Upper lobe of left lung (tissue), 4 donors: Measurements from ENCODE around the gene SERINC2.

Experiments used
- CTCF ChIP-seq, 6 experiments: fragments of 450-650 bp in 4 of 6; fragments of 200-600 bp in 2 of 6; sonication (generic) in 2 of 6; IDR thresholded peaks; one replicate each; pipeline ENCODE4 v1.5.1; 2016 to 2019; ENCODE audit warnings: antibody characterized with exemption in 6 of 6
- POLR2AphosphoS5 ChIP-seq, 2 donors: sonication (generic); formaldehyde crosslinking; IDR thresholded peaks; one replicate each; pipeline ENCODE4 v1.5.1; 2017; ENCODE audit warnings: antibody characterized with exemption in 2 of 2

GRCh38 chr1:31429583-31429982, 16.6 kb downstream of the SERINC2 start:
- TF ChIP-seq CTCF (IDR thresholded peaks at IDR 0.05), result no peak
- TF ChIP-seq POLR2AphosphoS5 (IDR thresholded peaks at IDR 0.05), result no peak
